Measurements from ENCODE around the gene GPALPP1.

Gene GPALPP1

GRCh38 chr13:45068036-45069001 is 79.0 kb downstream of the GPALPP1 start:
- no peak for TF ChIP-seq EZH2phosphoT487 (IDR thresholded peaks at IDR 0.05; ENCODE audit: low read length)
- no peak for TF ChIP-seq CTCF (IDR thresholded peaks at IDR 0.05; ENCODE audit: low read length)
- TF ChIP-seq EZH2 (optimal IDR thresholded peaks at IDR 0.05; ENCODE audit: low read depth, low read length), result no peak
- DNase-seq, result no peak
- H2AFZ ChIP-seq (ENCODE audit: low read length), result no peak overlapping the region

GRCh38 chr13:45073809-45074208 is 84.5 kb downstream of the GPALPP1 start:
- Histone ChIP-seq H3K79me2 (ENCODE audit: low read length) (no peaks in the 10 kb centered on the region), H3K27me3 (replicated peaks; ENCODE audit: insufficient read depth, low read length) (no peaks in the 10 kb centered on the region), H3K9ac (ENCODE audit: low read length) (no peak overlapping the region), H3K9me3 (replicated peaks; ENCODE audit: insufficient read depth, low read length) (no peaks in the 10 kb centered on the region), H3K36me3 (replicated peaks; ENCODE audit: insufficient read depth, low read length) (no peaks in the 10 kb centered on the region), H3K4me2 (ENCODE audit: low read depth, low read length) (no peak overlapping the region), H3F3A (ENCODE audit: insufficient read depth, low read length) (no peaks in the 10 kb centered on the region), H2AFZ (ENCODE audit: low read length) (no peak overlapping the region), H3K9me2 (replicated peaks; ENCODE audit: insufficient read depth, low read length) (no peaks in the 10 kb centered on the region), H3K27ac (ENCODE audit: low read length) (no peak overlapping the region), H3K4me1 (ENCODE audit: low read length) (no peaks in the 10 kb centered on the region), H3K4me3 (ENCODE audit: low read length) (no peak overlapping the region), H4K20me1 (ENCODE audit: insufficient read depth, low read length) (no peaks in the 10 kb centered on the region)
- no peak for TF ChIP-seq EZH2 (optimal IDR thresholded peaks at IDR 0.05; ENCODE audit: low read depth, low read length)
- no peak for TF ChIP-seq CTCF (IDR thresholded peaks at IDR 0.05; ENCODE audit: low read length)
- no peak for TF ChIP-seq EZH2phosphoT487 (IDR thresholded peaks at IDR 0.05; ENCODE audit: low read length)
- no peak for DNase-seq

More at GRCh38 chr13:45068036-45069001, 79.0 kb downstream of the GPALPP1 start:
- H3K9me3 ChIP-seq (replicated peaks; ENCODE audit: insufficient read depth, low read length), result no peaks in the 10 kb centered on the region
- H3K4me3 ChIP-seq (ENCODE audit: low read length), result no peak overlapping the region
- H3K4me2 ChIP-seq (ENCODE audit: low read depth, low read length), result no peak overlapping the region
- H3K36me3 ChIP-seq (replicated peaks; ENCODE audit: insufficient read depth, low read length), result no peaks in the 10 kb centered on the region
- H3K27ac ChIP-seq (ENCODE audit: low read length), result no peak overlapping the region
- no peaks in the 10 kb centered on the region for H3K79me2 ChIP-seq (ENCODE audit: low read length)
- no peaks in the 10 kb centered on the region for H3F3A ChIP-seq (ENCODE audit: insufficient read depth, low read length)
- no peaks in the 10 kb centered on the region for H3K27me3 ChIP-seq (replicated peaks; ENCODE audit: insufficient read depth, low read length)
- no peak overlapping the region for H3K9ac ChIP-seq (ENCODE audit: low read length)
- H4K20me1 ChIP-seq (ENCODE audit: insufficient read depth, low read length), result no peaks in the 10 kb centered on the region
- H3K9me2 ChIP-seq (replicated peaks; ENCODE audit: insufficient read depth, low read length), result no peaks in the 10 kb centered on the region
- no peaks in the 10 kb centered on the region for H3K4me1 ChIP-seq (ENCODE audit: low read length)

GRCh38 chr13:45074721-45075120 is 85.4 kb downstream of the GPALPP1 start:
- Histone ChIP-seq H3K4me1 (ENCODE audit: low read length) (no peaks in the 10 kb centered on the region), H3K79me2 (ENCODE audit: low read length) (no peaks in the 10 kb centered on the region), H3K4me2 (ENCODE audit: low read depth, low read length) (no peak overlapping the region), H2AFZ (ENCODE audit: low read length) (no peak overlapping the region), H3K9me2 (replicated peaks; ENCODE audit: insufficient read depth, low read length) (no peaks in the 10 kb centered on the region), H3K9ac (ENCODE audit: low read length) (no peak overlapping the region), H3K27ac (ENCODE audit: low read length) (no peak overlapping the region), H4K20me1 (ENCODE audit: insufficient read depth, low read length) (no peaks in the 10 kb centered on the region), H3K27me3 (replicated peaks; ENCODE audit: insufficient read depth, low read length) (no peaks in the 10 kb centered on the region), H3K4me3 (ENCODE audit: low read length) (no peak overlapping the region), H3F3A (ENCODE audit: insufficient read depth, low read length) (no peaks in the 10 kb centered on the region), H3K9me3 (replicated peaks; ENCODE audit: insufficient read depth, low read length) (no peaks in the 10 kb centered on the region), H3K36me3 (replicated peaks; ENCODE audit: insufficient read depth, low read length) (no peaks in the 10 kb centered on the region)
- TF ChIP-seq EZH2phosphoT487 (IDR thresholded peaks at IDR 0.05; ENCODE audit: low read length) (no peak), CTCF (IDR thresholded peaks at IDR 0.05; ENCODE audit: low read length) (no peak), EZH2 (optimal IDR thresholded peaks at IDR 0.05; ENCODE audit: low read depth, low read length) (no peak)
- no peak for DNase-seq
